Subcutaneous adipose tissue (tissue), 4 donors: Measurements from ENCODE around the gene NUDT12. TPM values are rescaled to one million over a fixed set of nuclear protein-coding genes. Genes with fewer than 3 reads are reported as not detected.

Experiments
- total RNA-seq, 4 donors: library from RNA; depleted of rRNA; stranded (reverse); fragments of >200 nt; gene quantifications; one replicate each; pipeline ENCODE4 v1.1.0, GENCODE V29; 2016
- TF ChIP-seq, protein P1 (sequence below): fragments of 450-650 bp; IDR thresholded peaks from one replicate; pipeline ENCODE4 v1.5.1; 2016; ENCODE audit warnings: low read depth, mild to moderate bottlenecking, control low read depth, antibody characterized with exemption, moderate library complexity

Gene NUDT12
- total RNA-seq: 10 to 100 TPM in 3 of 4 donors, 1 to 10 TPM in 1; 7.9 to 16.3 (median 12.6) TPM

DNA sequence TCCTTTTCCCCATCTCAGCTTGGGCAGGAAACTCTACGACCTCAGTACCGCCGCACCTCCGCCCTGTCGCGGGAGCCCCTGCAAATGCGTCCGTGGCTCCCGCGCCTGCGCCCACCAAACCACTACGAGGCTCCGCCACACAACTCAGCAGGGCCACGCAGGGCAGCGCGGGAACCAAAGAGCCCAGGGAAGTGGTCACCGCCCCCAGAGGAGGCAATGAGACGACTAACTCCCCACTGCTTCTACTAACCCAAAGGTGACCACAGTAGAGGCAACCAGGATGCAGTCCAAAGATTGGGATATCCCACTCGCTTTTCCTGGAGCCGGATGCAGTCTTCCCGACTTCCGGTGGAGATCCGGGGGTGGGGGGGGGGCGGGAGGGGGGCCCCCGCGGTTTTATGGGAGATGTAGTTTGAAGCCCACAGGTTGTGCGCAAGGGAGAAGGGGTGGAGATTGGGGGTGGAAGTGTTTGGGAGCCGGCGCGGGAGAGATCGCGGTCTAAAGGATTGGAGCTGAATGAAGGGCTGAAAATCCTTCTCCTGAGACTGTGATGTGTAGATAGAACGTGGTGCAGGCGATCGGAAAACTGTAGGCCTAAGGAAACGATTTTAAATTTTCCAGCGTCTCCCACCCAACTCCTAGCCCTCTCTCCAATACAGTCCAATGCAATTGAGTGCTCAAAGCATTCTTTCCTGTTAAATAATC lies at the start of gene NUDT12:
NUDT12 (minus strand) TSS at position 337 of the 705 bp plus-strand sequence. CDS start 2,541 bp downstream, outside the sequence.
- TF ChIP-seq, protein P1, sequence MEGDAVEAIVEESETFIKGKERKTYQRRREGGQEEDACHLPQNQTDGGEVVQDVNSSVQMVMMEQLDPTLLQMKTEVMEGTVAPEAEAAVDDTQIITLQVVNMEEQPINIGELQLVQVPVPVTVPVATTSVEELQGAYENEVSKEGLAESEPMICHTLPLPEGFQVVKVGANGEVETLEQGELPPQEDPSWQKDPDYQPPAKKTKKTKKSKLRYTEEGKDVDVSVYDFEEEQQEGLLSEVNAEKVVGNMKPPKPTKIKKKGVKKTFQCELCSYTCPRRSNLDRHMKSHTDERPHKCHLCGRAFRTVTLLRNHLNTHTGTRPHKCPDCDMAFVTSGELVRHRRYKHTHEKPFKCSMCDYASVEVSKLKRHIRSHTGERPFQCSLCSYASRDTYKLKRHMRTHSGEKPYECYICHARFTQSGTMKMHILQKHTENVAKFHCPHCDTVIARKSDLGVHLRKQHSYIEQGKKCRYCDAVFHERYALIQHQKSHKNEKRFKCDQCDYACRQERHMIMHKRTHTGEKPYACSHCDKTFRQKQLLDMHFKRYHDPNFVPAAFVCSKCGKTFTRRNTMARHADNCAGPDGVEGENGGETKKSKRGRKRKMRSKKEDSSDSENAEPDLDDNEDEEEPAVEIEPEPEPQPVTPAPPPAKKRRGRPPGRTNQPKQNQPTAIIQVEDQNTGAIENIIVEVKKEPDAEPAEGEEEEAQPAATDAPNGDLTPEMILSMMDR: no peak

DNA sequence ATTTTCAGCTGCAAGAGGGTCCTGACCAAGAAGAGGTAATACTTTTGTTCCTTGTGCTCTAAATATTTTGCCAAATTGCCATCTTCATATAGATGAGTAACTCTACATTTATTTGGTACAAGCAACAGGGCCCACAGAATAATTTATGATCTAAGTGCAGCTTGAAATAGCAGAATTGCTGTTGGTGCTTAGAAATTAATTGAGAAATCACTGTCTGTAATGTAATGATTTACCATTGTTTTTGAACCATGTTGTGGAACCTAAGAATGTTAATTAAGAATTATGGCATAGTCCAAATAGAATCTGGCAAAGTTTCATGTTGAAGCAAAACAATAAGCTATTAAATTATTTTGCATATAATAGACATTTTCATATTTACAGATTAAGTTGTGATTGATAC lies 44.8 kb upstream of the NUDT12 start:
- TF ChIP-seq, protein P1: no peak

- TF ChIP-seq, protein P1: no peak
Observed at GRCh38 chr5:103605277-103605676, 42.7 kb upstream of the NUDT12 start.

GRCh38 chr5:103602438-103602837 lies 39.8 kb upstream of the NUDT12 start:
- TF ChIP-seq, protein P1: no peak

GRCh38 chr5:103601314-103601713 lies 38.7 kb upstream of the NUDT12 start:
- TF ChIP-seq, protein P1: no peak

DNA sequence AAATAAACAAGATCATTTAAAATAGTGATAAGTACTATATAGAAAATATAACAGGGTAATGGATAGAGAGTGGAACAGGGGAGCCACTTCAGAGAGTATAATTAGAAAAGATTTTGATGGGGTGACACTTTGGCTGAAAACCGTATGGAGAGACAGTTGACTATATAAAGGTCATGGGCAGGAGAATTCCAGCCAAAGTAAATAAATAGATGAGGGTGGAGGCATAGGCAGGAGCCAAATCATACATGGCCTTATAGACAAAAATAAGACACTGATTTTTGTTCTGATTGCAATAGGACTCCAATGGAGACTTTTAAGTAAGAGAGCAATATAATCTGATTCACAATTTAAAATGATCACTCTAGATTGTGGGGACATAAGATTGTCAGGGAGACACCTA lies 37.5 kb upstream of the NUDT12 start:
- TF ChIP-seq, protein P1: no peak

- TF ChIP-seq, protein P1: no peak
Observed at GRCh38 chr5:103598997-103599566, 36.5 kb upstream of the NUDT12 start.
